HG03175 (cell line): ENCODE results near the gene BAG5.
"Not testable (repeated sequence)": the region's sequence is repeated elsewhere in the genome, so short reads cannot be mapped to it uniquely, and the experiment has no call there.

Experiments used
- ATAC-seq: cut with Tn5 transposase; IDR thresholded peaks from one replicate; pipeline ENCODE4 v1.9.1; 2021; ENCODE audit warnings: mild to moderate bottlenecking, moderate library complexity; ENCODE audit not compliant: unreplicated experiment

The BAG5 gene

GRCh38 chr14:103562429-103563225 lies at the start of gene BAG5, which contains the start of gene COA8:
Gene BAG5 (minus strand): TSS chr14:103562657. CDS start chr14:103561164, 1,493 bp downstream.
Gene COA8 (plus strand): TSS chr14:103562960. CDS start chr14:103563002, 42 bp downstream.
- ATAC-seq = peak; percentile 76

- no peak for ATAC-seq
Measured at GRCh38 chr14:103611215-103611614, 48.8 kb upstream of the BAG5 start.

- ATAC-seq = not testable (repeated sequence)
Measured at GRCh38 chr14:103609081-103609480, 46.6 kb upstream of the BAG5 start.

GRCh38 chr14:103607822-103608221 lies 45.4 kb upstream of the BAG5 start:
- ATAC-seq = no peak

- ATAC-seq = peak; percentile 62
Measured at GRCh38 chr14:103606963-103607668, 44.7 kb upstream of the BAG5 start.

- no peak for ATAC-seq
Measured at GRCh38 chr14:103604620-103605019, 42.2 kb upstream of the BAG5 start.

GRCh38 chr14:103600503-103600902 lies 38.0 kb upstream of the BAG5 start:
- no peak for ATAC-seq

- ATAC-seq = no peak
Measured at GRCh38 chr14:103597623-103598377, 35.3 kb upstream of the BAG5 start.

GRCh38 chr14:103594265-103594664 lies 31.8 kb upstream of the BAG5 start:
- no peak for ATAC-seq

GRCh38 chr14:103593577-103593976 lies 31.1 kb upstream of the BAG5 start:
- ATAC-seq = peak; percentile 97

- no peak for ATAC-seq
Measured at GRCh38 chr14:103584326-103584915, 22.0 kb upstream of the BAG5 start.

GRCh38 chr14:103581954-103582703 lies 19.7 kb upstream of the BAG5 start:
- no peak for ATAC-seq

- no peak for ATAC-seq
Measured at GRCh38 chr14:103581206-103581605, 18.7 kb upstream of the BAG5 start.

GRCh38 chr14:103578401-103579075 lies 16.1 kb upstream of the BAG5 start:
- ATAC-seq = no peak

- no peak for ATAC-seq
Measured at GRCh38 chr14:103576371-103577024, 14.0 kb upstream of the BAG5 start.

- no peak for ATAC-seq
Measured at GRCh38 chr14:103574707-103575285, 12.3 kb upstream of the BAG5 start.

GRCh38 chr14:103574104-103574503 lies 11.6 kb upstream of the BAG5 start:
- no peak for ATAC-seq

GRCh38 chr14:103569408-103569807 lies 7.0 kb upstream of the BAG5 start:
- ATAC-seq = no peak

- no peak for ATAC-seq
Measured at GRCh38 chr14:103568952-103569351, 6.5 kb upstream of the BAG5 start.
